GM18520 (cell line): ENCODE results near the gene EAF1.
"Not testable (repeated sequence)": the region's sequence is repeated elsewhere in the genome, so short reads cannot be mapped to it uniquely, and the experiment has no call there.

Experiments used
- ATAC-seq: cut with Tn5 transposase; IDR thresholded peaks from one replicate; pipeline ENCODE4 v1.9.1; 2021; ENCODE audit not compliant: unreplicated experiment

The EAF1 gene

GRCh38 chr3:15405448-15406050, 21.8 kb upstream of the EAF1 start:
- no peak for ATAC-seq

GRCh38 chr3:15409239-15409638, 18.2 kb upstream of the EAF1 start:
- no peak for ATAC-seq

DNA sequence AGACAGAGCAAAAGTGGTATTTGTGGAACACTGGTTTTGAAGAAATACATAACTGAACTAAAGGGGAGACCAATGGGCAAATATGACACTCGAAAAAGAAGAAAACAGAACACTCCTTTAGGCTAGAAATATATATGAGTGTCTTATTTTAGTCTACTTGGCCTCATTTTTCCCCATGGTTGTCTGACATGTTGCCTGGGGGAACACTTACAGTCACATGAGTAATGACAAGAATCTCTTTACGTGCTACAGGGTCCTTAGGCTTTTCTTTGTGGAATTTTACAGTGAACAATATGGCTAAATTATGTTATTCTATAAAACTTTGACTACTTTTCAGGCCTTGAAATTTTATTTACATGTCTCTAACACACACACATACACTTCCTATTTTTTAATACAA, 17.6 kb upstream of the EAF1 start:
- no peak for ATAC-seq

- ATAC-seq, result not testable (repeated sequence)
Observed at GRCh38 chr3:15410966-15411365, 16.4 kb upstream of the EAF1 start.

GRCh38 chr3:15420871-15421270, 6.5 kb upstream of the EAF1 start:
- ATAC-seq, result no peak

DNA sequence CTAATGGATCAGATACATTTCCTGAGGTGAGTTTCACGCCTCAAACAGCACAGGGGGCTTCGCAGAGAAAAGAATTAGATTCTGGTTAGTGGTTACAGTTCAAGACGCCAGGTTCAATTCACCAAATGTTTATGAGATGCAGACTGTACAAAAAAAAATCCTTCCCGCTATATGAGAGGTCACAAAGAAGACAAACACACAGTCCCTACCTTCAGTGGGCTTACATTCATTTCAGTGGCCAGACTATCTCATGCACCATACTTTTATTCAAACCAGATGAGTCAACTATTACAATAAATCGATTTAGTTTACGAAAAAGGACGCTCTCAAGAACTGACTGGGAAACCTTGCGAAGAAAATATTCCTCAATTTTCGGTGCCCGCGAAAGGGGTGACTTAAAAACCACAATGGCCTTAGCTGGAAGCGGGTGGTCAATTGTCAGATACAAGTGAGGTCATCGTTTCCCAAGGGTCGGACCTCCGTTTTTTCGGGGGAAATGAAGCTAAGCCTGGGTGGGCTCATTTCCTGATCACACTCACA, 749 bp upstream of the EAF1 start:
- no peak for ATAC-seq

- no peak for ATAC-seq
Observed at GRCh38 chr3:15427981-15428380, 583 bp downstream of the EAF1 start.

- no peak for ATAC-seq
Observed at GRCh38 chr3:15428539-15428938, 1.1 kb downstream of the EAF1 start.

DNA sequence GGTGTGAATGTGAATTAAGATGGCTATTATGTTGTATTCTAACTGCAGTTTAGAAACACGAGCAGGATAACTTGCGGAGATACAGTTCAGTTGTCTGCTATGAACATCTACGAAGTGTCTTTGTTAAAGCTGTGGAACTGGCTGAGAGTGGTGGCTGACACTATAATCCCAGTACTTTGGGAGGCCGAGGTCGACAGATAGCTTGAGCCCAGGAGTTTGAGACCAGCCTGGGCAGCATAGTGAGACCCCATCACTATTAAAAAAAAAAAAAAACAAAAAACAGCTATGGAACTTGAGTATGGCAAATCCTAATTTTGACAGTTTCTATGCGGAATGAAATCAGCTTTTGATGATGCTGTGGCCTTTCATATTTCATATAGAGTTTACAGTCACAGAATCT, 1.7 kb downstream of the EAF1 start:
- ATAC-seq, result no peak

DNA sequence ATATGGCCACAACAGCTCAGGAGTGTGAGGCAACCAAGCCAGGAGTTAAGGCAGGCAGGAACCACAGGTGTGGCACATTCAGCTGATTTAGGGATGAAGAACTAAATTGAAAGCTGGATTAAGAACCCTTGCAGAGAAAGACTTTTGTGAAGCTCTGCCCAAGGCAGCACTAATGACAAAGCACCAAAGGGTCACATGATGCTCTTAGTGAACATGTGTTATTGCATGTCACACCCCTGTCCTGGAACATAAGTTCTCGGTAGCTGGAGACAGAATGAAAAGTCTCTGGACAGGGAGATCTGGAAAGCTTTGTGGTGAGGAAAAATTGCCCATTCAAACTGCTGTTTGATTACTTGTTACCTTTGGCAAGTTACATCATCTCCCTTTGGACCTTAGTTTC, 3.2 kb downstream of the EAF1 start:
- no peak for ATAC-seq

- no peak for ATAC-seq
Observed at GRCh38 chr3:15431256-15431837, 3.9 kb downstream of the EAF1 start.

GRCh38 chr3:15433531-15433930, 6.1 kb downstream of the EAF1 start:
- no peak for ATAC-seq

DNA sequence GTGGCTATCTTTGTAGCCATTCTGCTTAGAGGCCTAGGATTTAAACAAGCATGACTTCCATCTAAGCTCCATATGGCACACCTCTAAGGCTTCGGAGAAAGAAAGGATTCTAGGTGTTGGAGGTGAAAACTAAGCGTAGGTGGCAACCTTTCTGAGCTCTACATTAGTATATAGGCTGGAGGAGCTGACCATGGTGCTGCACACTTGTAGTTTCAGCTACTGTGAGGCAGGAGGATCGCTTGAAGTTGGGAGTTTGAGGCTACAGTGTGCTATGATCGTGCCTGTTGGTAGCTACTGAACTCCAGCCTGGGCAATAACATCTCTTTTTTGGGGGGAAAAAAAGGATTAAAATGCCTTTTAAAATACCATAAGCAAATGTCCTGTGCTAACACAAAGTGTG, 7.4 kb downstream of the EAF1 start:
- ATAC-seq, result no peak

- ATAC-seq, result no peak
Observed at GRCh38 chr3:15436246-15436645, 8.8 kb downstream of the EAF1 start.

GRCh38 chr3:15438983-15439382, 11.6 kb downstream of the EAF1 start:
- ATAC-seq, result no peak

DNA sequence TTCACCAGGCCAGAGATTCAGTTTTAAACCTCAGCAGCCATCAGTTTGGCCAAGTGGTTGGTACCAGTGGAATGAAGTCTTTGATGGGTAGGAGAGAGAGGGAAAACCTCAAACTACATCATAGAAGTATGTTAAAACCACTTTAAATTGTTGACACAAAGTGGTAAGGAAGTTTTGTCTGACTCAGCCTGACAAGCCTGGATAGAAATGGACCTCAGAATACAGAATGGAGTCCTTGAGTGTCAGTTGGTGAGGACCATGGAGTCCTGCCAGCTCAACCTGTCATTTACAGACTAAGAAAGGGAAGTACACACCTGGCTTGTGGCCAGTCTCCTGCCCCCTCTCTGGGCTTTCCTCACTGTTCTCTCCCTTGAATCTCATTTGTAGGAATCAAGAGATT, 12.1 kb downstream of the EAF1 start:
- ATAC-seq, result no peak

DNA sequence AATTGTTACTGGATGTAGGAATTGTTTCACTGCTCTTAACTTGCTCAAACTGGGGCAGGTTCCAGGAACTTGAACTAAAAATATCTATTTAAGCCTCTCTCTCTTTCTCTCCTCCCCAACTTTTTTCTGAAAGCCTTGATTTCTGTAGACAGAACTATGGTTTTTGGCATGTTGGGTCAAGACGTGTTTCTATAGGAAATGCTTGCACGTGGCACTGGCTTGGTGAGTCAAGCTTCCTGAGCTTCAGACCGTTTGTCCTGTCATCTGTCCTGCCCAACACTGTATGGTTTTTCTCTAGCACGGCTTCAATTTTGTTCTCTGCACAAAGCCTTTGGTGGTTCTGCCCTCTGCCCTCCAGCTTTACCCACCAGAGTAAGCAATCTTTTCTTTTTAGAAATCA, 13.5 kb downstream of the EAF1 start:
- ATAC-seq, result no peak

DNA sequence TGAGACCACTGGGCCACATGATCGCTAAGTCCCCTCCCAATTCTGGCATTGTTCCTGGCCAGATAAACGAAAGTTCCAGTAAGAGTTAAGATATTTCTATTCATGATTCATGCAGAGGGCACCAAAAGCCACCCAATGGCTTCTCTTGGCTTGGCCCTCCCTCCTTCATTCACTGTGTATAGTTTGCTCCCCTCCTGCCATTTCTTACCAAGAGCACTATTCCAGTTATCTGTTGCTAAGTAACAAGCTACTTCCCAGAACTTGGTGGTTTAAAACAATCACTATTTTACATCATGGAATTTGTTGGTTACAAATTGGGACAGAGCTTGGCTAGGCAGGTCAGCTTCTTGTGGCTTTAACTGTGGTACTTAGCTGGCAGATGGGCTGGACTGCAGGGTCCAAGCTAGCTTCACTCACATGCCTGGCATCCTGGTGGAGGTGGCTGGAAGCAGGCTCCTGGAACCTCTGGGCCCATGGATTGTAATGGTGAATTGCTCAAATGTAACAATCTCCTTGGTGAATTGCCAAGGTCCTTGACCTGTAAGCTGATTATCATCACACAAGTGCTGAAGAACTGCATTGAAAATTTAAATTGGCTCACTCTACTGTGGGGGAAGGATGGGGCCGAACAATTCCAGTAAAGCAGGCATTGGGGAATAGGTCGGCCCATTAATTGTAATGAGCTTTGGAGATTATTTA, 16.6 kb downstream of the EAF1 start:
- ATAC-seq, result no peak

DNA sequence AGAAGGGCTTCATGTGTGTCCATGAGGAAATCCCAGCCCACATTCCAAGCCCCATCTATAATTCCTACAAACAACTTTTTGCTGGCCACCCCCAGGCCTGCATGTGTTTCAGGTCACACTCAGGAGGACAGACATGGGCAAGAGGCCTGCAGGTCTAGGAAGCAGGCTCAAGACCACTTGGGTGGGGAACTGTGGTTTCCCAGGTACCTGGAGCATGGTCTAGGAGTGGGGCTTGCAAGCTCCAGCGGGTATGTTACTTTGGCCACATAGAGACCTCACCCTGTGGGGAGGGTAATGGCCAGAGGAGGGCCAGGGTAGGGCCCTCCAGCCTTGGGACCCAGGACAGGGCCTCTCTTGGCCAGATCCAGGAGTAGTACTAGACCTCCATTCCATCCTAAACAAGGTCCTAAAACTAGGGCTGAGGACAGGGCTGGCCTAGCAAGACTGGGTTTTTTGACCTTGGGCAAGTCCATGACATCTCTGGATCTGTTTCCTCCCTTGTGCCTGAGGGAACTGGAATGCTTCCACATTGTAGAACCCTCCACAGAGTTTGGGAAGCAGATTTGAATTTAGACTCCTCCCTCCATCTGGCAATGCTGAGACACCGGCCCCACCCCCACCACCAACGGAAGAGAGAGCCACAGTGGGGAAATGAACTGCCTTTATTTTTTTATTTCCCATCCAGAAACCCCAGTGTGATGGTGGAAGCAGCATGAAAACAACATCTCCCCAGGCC, 22.3 kb downstream of the EAF1 start:
- no peak for ATAC-seq

GRCh38 chr3:15450438-15451215, 23.2 kb downstream of the EAF1 start:
- no peak for ATAC-seq
